ENCODE results near the gene L3MBTL1.
"Not testable (repeated sequence)": the region's sequence is repeated elsewhere in the genome, so short reads cannot be mapped to it uniquely, and the experiment has no call there.

Gene L3MBTL1

GRCh38 chr20:43563429-43563828, 55.9 kb downstream of the L3MBTL1 start:
- no peak for DNase-seq

- no peak for DNase-seq
Measured at GRCh38 chr20:43563991-43564390, 56.5 kb downstream of the L3MBTL1 start.

GRCh38 chr20:43564455-43564854, 57.0 kb downstream of the L3MBTL1 start:
- no peak for DNase-seq

- DNase-seq, result no peak
Measured at GRCh38 chr20:43564993-43565757, 57.7 kb downstream of the L3MBTL1 start.

GRCh38 chr20:43565758-43566104, 58.2 kb downstream of the L3MBTL1 start:
- no peak for DNase-seq

- no peak for DNase-seq
Measured at GRCh38 chr20:43567477-43567876, 60.0 kb downstream of the L3MBTL1 start.

GRCh38 chr20:43568706-43569105, 61.2 kb downstream of the L3MBTL1 start:
- no peak for DNase-seq

GRCh38 chr20:43569282-43569681, 61.8 kb downstream of the L3MBTL1 start:
- no peak for DNase-seq

GRCh38 chr20:43570496-43570895, 63.0 kb downstream of the L3MBTL1 start:
- DNase-seq, result no peak

GRCh38 chr20:43571310-43571709, 63.8 kb downstream of the L3MBTL1 start:
- DNase-seq, result no peak

GRCh38 chr20:43571771-43572170, 64.3 kb downstream of the L3MBTL1 start:
- DNase-seq, result no peak

- no peak for DNase-seq
Measured at GRCh38 chr20:43572891-43573290, 65.4 kb downstream of the L3MBTL1 start.

GRCh38 chr20:43576108-43576507, 68.6 kb downstream of the L3MBTL1 start:
- DNase-seq, result no peak

- DNase-seq, result no peak
Measured at GRCh38 chr20:43579861-43580793, 72.6 kb downstream of the L3MBTL1 start.

GRCh38 chr20:43583133-43583864, 75.8 kb downstream of the L3MBTL1 start:
- no peak for DNase-seq

- DNase-seq, result no peak
Measured at GRCh38 chr20:43583982-43584432, 76.5 kb downstream of the L3MBTL1 start.

GRCh38 chr20:43584448-43585136, 77.1 kb downstream of the L3MBTL1 start:
- no peak for DNase-seq

- no peak for DNase-seq
Measured at GRCh38 chr20:43586641-43587040, 79.1 kb downstream of the L3MBTL1 start.

GRCh38 chr20:43588526-43588925, 81.0 kb downstream of the L3MBTL1 start:
- not testable (repeated sequence) for DNase-seq

GRCh38 chr20:43590036-43590391, 82.5 kb downstream of the L3MBTL1 start:
- peak; percentile 3 for DNase-seq

- DNase-seq, result peak; percentile 93
Measured at GRCh38 chr20:43590392-43591303, 83.2 kb downstream of the L3MBTL1 start, which contains the start of gene IFT52. TSS of gene IFT52 (plus strand) at chr20:43590937. CDS start at chr20:43594699, 3,762 bp downstream.
